GM19455 (cell line): ENCODE measurements around the gene CALML4.
"Not testable (repeated sequence)": the region's sequence is repeated elsewhere in the genome, so short reads cannot be mapped to it uniquely, and the experiment has no call there.

Experiments
- ATAC-seq: cut with Tn5 transposase; IDR thresholded peaks from one replicate; pipeline ENCODE4 v1.9.1; 2021; ENCODE audit not compliant: unreplicated experiment

Gene CALML4

GRCh38 chr15:68208636-68209240 is 3.6 kb upstream of the CALML4 start:
- ATAC-seq: no peak

GRCh38 chr15:68208136-68208535 is 3.0 kb upstream of the CALML4 start:
- ATAC-seq: no peak

- no peak for ATAC-seq
Measured at GRCh38 chr15:68207176-68207935, 2.2 kb upstream of the CALML4 start.

DNA sequence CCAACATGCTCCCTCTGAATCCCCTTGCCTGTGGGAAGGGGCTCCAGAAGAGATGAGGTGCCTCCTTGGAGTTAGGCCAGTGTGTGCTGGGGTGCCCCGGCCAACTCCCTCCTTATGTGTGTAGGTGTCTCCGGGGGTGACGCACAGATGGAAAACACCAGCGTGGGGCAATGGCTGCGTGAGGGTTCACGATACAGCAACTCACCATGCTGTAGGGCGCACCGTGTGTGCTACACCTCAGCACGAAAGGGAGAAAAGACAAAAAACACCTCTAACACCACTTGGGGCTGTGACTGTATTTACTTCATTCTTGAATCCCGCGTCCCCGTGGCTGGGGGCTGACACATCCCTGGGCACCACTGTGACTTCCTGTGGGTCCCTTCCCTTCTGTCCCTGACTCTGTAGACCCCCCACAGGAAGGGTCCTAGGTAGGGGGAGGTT is 1.6 kb upstream of the CALML4 start:
- ATAC-seq: no peak

- ATAC-seq: no peak
Measured at GRCh38 chr15:68205954-68206539, 915 bp upstream of the CALML4 start.

GRCh38 chr15:68205558-68205944 is 419 bp upstream of the CALML4 start:
- no peak for ATAC-seq

GRCh38 chr15:68204361-68204760 is 771 bp downstream of the CALML4 start:
- no peak for ATAC-seq

DNA sequence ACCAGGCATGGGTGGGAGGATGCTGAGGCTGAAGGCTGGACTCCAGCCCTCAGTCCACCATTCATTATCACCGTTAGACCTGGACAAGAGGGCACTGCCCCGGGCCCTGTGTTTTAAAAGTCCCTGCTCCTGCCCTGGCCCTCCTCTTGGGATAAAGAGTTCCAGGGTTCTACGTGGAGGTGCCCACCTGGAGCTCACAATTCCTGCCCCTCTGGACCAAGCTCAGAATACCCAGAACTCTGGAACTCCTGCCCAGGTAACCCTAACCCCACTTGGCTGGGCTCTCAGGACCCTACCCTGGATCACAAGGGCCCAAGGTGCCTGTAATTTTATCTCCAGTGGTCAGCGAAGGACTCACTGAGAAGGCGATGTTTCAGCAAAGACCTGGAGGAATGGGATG is 1.2 kb downstream of the CALML4 start:
- ATAC-seq: no peak

DNA sequence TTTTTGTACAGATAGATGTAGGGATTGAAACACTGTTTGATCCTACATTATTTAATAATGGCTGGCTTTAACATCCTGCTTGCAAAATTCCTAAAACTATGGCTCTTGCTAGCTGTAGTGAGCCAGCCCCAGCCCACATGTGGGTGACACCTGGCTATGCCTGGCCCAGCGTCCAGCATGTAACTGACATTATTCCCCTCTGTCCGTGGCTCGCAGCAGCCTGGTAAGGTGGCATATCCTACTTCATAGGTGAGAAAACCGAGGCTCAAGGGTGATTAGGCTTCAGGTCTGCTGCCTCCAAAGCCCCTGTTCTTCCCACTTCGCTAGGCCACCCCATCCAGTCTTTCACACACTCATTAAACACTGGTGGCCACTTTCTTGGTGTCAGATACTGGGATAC is 1.6 kb downstream of the CALML4 start:
- ATAC-seq: no peak

DNA sequence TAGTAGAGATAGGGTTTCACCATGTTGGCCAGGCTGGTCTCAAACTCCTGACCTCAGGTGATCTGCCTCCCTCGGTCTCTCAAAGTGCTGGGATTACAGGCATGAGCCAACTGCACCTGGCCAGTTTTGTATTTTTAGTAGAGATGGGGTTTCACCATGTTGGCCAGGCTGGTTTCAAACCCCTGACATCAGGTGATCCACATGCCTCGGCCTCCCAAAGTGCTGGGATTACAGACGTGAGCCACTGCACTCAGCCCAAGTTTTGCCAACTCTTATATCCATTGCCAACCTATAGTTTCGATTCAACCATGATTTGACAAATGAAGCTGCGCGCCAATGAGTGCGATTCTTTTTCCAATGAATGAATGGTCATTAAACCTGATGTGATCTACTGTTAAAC is 2.1 kb downstream of the CALML4 start:
- ATAC-seq: not testable (repeated sequence)

DNA sequence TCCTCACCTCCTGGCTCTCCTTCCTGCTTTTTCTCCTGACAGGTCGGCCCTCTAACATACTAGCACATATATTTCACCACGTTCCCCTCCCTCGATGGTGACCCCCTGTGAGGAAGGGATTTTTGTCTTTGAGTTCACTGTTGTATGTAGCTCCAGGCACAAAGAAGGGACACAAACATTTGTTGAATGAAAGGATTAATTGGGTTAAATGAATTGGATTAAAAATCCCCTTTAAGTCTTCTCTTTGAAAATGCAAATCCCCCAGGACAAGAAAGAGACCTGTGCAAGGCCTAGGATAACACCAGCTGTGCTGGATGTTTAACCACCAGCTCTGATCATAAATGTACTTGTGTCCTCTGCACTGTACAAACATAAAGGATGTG is 3.3 kb downstream of the CALML4 start:
- no peak for ATAC-seq

- no peak for ATAC-seq
Measured at GRCh38 chr15:68201153-68201878, 3.8 kb downstream of the CALML4 start.

DNA sequence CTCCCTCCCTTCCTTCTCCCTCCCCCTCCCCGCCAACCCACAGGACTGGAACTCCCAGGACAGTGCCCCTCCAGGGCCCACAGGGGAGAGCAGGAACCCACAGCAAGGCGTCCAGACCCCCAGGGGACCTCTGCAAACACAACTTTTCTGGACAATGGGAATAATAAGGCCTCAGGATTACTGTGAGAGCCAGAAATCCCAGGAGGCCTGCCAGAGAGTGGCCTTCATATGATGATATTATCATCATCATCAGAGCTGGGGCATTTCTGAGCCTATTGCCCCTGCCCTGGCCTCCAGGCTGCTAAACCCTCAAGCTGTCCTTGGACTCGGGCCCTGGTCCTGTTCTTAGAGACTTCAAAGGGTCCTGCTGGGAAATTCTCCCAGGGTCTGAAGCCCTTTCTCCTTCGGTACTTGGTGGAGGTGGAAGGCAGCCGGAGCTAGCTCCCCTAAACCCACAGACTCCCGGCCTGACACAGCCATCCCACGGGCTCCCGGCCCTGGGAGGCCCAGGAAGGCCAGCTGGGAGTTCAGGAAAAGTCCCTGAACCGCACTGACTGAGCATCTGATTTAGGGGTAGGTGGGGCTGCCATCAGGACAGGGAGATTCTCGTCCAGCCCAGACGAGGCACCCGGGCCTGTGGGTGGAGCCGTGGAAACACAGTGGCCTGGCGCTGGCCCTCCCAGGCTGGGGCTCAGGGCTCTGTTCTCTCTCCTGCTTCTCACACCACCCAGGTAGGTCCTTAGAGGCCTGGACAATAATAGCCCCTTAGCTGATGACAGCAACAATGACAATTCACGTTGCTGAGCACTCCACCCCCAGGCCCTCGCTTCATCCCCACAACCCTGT is 4.9 kb downstream of the CALML4 start:
- no peak for ATAC-seq

DNA sequence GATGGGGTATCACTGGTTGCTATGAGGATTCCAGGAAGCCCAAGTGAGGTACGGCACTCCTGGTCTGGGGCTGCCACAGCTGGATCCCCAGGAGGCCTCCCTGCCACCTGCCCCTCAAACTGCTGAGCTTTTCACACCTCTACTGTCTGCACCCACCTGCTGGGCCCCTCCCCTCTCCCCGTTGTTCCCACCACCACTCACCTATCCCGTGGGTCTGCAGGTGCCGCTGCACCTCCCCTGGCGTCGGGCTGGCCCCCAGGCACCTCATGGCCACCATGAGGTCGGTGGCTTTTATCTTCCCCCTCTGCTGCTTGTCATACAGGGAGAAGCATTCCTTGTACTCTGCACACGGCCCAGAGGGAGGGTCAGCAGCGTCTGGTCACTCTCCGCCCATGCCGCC is 5.8 kb downstream of the CALML4 start:
- no peak for ATAC-seq

DNA sequence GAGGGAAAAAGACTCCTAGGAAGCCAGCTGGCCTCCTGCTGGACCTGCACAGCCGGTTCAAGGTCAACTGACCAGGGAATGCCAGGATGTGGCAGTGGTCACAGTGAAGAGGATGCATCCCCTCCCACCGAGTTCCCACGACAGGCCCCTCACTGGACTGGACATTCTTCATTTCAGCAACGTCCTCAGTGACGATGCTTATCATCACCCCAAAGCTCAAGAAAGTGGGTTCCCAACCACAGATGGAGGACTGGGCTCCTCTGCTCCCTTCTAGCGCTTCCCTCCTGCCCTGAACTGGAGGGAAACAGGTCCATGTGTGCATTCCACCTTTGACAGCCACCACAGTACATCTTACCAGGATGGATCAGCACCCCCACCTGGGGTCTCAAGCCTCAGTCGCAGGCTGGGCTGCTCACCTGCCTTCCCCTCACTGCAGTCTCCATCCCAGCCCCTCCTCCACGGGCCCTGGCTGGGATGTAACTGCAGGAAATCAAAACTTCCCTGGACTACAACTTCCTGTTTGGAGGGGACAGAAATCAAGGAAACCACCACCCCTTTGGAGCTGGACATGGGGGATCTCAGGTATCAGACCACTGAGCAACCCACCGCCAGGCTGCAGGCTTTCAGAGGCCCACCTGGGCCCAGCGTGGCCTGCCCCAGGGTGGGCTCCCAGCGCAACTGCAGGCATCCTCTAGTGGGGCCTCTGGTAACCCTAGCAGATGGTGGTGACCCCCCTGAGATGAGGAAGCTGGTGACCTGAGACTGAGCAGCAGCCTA is 7.3 kb downstream of the CALML4 start:
- no peak for ATAC-seq

GRCh38 chr15:68197170-68197492 is 8.0 kb downstream of the CALML4 start:
- ATAC-seq: no peak

DNA sequence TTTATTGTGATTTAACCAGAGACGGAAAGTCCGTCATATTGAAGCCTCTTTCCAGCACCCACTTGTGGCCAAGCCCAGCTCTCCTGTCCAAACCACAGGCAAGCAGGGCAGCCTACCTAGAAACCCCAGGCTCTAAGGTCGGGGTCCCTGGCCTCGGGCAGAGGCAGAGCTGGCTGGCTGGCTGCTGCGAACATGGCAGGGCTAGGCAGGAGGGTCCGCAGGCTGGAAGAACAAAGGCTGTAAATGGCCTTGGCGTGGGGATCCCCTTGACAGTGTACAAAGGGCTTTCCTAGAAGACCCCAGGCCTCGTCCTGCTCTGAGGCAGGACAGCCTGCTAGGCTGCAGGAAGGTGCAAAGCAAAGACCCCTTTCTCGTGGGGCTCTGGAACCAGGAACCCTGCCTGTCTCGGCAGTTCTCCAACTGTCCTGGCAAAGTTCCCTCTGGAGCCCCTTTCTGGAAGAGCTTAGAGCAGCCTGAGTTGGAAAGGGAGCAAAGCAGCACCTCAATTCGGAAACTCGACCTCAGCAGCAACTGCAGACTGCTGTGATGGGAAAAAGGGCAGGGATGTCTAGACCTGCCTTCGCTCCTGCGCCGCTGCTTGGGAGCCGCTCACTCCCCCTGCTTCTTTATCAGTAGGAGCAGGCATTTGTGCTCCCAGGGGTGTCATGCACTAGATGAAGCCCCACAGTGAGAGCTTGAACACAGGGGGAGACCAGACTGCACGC is 8.5 kb downstream of the CALML4 start:
- ATAC-seq: no peak

GRCh38 chr15:68195336-68196112 is 9.6 kb downstream of the CALML4 start:
- no peak for ATAC-seq
